Hematopoietic multipotent progenitor cell treated with erythropoietin and hydrocortisone succinate and interleukin-3 and kit ligand, for 8 days (in vitro differentiated cells): Measurements from ENCODE around the gene LVRN.
A peak's percentile ranks its signal among the peaks of the same experiment; 100 is the strongest.

Source experiments
- DNase-seq: peaks from one replicate; pipeline ENCODE4 v3.0.0-alpha.2; 2015

Gene LVRN

GRCh38 chr5:116025866-116026265 is 63.6 kb downstream of the LVRN start:
- no peak for DNase-seq

GRCh38 chr5:116032094-116032517 is 69.8 kb downstream of the LVRN start, which contains the start of gene ARL14EPL:
Gene ARL14EPL (plus strand): TSS chr5:116032472. CDS start chr5:116051466, 18,994 bp downstream.
- no peak for DNase-seq

GRCh38 chr5:116032991-116033390 is 70.7 kb downstream of the LVRN start:
- no peak for DNase-seq

GRCh38 chr5:116035123-116035522 is 72.8 kb downstream of the LVRN start:
- DNase-seq = no peak

GRCh38 chr5:116037236-116037822 is 75.1 kb downstream of the LVRN start:
- DNase-seq = no peak

- no peak for DNase-seq
Measured at GRCh38 chr5:116038817-116039216, 76.5 kb downstream of the LVRN start.

GRCh38 chr5:116042375-116042774 is 80.1 kb downstream of the LVRN start:
- no peak for DNase-seq

- DNase-seq = no peak
Measured at GRCh38 chr5:116044073-116044472, 81.8 kb downstream of the LVRN start.

- DNase-seq = no peak
Measured at GRCh38 chr5:116045821-116046220, 83.5 kb downstream of the LVRN start.

GRCh38 chr5:116046261-116046660 is 84.0 kb downstream of the LVRN start:
- no peak for DNase-seq

- DNase-seq = no peak
Measured at GRCh38 chr5:116046823-116047222, 84.5 kb downstream of the LVRN start.

GRCh38 chr5:116058346-116058936 is 96.2 kb downstream of the LVRN start:
- no peak for DNase-seq

GRCh38 chr5:116062352-116062751 is 100.1 kb downstream of the LVRN start:
- no peak for DNase-seq

GRCh38 chr5:116063950-116064349 is 101.7 kb downstream of the LVRN start:
- no peak for DNase-seq

- DNase-seq = peak; percentile 66
Measured at GRCh38 chr5:116068028-116068632, 105.9 kb downstream of the LVRN start.

GRCh38 chr5:116071211-116071610 is 108.9 kb downstream of the LVRN start:
- DNase-seq = no peak

GRCh38 chr5:116075191-116075831 is 113.0 kb downstream of the LVRN start:
- DNase-seq = peak; percentile 13

GRCh38 chr5:116076496-116076895 is 114.2 kb downstream of the LVRN start:
- no peak for DNase-seq
